ENCODE data around the gene VKORC1.

The VKORC1 gene

DNA sequence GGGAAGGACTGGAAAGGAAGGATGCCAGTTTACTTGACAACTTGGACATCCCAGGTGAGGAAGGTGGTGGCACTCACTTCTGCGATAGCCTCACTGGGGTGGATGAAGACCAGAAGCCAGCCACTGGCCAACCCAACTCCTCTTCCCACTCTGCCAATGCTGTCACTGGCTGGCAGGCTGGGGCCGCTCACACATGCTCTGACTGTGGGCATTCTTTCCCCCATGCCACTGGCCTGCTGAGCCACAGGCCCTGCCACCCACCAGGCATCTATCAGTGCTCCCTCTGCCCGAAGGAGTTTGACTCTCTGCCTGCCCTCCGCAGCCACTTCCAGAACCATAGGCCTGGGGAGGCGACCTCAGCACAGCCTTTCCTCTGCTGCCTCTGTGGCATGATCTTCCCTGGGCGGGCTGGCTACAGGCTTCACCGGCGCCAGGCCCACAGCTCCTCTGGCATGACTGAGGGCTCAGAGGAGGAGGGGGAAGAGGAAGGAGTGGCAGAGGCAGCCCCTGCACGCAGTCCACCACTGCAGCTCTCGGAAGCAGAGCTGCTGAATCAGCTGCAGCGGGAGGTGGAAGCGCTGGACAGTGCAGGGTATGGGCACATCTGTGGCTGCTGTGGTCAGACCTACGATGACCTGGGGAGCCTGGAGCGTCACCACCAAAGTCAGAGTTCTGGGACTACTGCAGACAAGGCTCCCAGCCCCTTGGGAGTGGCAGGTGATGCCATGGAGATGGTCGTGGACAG is 15.8 kb downstream of the VKORC1 start:
- H3K4me3 ChIP-seq (ENCODE audit: low read length), result no peak overlapping the region
- H3K9me3 ChIP-seq (ENCODE audit: control insufficient read depth, low read length), result no peaks in the 10 kb centered on the region
- H3K27me3 ChIP-seq (replicated peaks; ENCODE audit: control insufficient read depth, insufficient read depth, low read length), result no peaks in the 10 kb centered on the region
- no peak overlapping the region for H3K9ac ChIP-seq (ENCODE audit: low read length)
- peaks cover 14% of the 10 kb centered on the region for H3K4me1 ChIP-seq (ENCODE audit: control insufficient read depth, insufficient read depth, low read length)
- DNase-seq (ENCODE audit: low read depth), result no peak
- H3K36me3 ChIP-seq (ENCODE audit: control insufficient read depth, insufficient read depth, low read length, severe bottlenecking), result peaks cover 45% of the 10 kb centered on the region

DNA sequence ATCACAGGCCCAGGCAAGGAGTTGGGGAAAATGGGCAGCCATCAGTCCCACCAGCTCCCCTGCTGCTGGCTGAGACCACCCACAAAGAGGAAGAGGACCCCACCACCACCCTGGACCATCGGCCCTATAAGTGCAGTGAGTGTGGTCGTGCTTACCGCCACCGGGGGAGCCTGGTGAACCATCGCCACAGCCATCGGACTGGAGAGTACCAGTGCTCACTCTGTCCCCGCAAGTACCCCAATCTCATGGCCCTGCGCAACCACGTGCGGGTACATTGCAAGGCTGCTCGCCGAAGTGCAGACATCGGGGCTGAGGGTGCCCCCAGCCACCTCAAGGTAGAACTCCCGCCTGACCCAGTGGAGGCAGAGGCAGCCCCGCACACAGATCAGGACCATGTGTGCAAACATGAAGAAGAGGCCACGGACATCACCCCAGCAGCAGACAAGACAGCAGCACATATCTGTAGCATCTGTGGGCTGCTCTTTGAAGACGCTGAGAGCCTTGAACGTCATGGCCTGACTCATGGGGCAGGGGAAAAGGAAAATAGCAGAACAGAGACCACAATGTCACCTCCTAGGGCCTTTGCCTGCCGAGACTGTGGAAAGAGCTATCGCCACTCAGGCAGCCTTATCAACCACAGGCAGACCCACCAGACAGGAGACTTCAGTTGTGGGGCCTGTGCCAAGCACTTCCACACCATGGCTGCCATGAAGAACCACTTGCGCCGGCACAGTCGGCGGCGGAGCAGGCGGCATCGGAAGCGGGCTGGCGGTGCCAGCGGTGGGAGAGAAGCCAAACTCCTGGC is 16.8 kb downstream of the VKORC1 start:
- Histone ChIP-seq H3K9me3 (ENCODE audit: control insufficient read depth, low read length) (no peaks in the 10 kb centered on the region), H3K4me1 (ENCODE audit: control insufficient read depth, insufficient read depth, low read length) (peaks cover 8% of the 10 kb centered on the region), H3K27me3 (replicated peaks; ENCODE audit: control insufficient read depth, insufficient read depth, low read length) (no peaks in the 10 kb centered on the region), H3K9ac (ENCODE audit: low read length) (no peak overlapping the region), H3K4me3 (ENCODE audit: low read length) (no peak overlapping the region), H3K36me3 (ENCODE audit: control insufficient read depth, insufficient read depth, low read length, severe bottlenecking) (peaks cover 44% of the 10 kb centered on the region)
- DNase-seq (ENCODE audit: low read depth), result no peak

DNA sequence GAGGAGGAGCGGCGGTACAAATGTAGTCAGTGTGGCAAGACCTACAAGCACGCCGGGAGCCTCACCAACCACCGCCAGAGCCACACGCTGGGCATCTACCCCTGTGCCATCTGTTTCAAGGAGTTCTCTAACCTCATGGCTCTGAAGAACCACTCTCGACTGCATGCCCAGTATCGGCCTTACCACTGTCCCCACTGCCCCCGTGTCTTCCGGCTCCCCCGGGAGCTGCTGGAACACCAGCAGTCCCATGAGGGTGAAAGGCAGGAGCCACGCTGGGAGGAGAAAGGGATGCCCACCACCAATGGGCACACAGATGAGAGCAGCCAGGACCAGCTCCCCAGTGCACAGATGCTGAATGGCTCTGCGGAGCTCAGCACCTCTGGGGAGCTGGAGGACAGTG is 17.6 kb downstream of the VKORC1 start:
- no peak overlapping the region for H3K4me3 ChIP-seq (ENCODE audit: low read length)
- DNase-seq (ENCODE audit: low read depth), result no peak
- H3K27me3 ChIP-seq (replicated peaks; ENCODE audit: control insufficient read depth, insufficient read depth, low read length), result no peaks in the 10 kb centered on the region
- peaks cover 7% of the 10 kb centered on the region for H3K4me1 ChIP-seq (ENCODE audit: control insufficient read depth, insufficient read depth, low read length)
- no peaks in the 10 kb centered on the region for H3K9me3 ChIP-seq (ENCODE audit: control insufficient read depth, low read length)
- no peak overlapping the region for H3K9ac ChIP-seq (ENCODE audit: low read length)
- peaks cover 44% of the 10 kb centered on the region for H3K36me3 ChIP-seq (ENCODE audit: control insufficient read depth, insufficient read depth, low read length, severe bottlenecking)

DNA sequence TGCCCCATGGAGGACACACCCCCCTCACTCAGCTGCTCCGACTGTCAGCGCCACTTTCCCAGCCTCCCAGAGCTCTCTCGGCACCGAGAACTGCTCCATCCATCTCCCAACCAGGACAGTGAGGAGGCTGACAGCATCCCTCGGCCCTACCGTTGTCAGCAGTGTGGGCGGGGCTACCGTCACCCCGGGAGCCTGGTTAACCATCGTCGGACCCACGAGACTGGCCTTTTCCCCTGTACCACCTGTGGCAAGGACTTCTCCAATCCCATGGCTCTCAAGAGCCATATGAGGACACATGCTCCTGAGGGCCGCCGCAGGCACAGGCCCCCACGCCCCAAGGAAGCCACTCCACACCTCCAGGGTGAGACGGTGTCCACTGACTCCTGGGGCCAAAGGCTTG is 18.3 kb downstream of the VKORC1 start:
- no peak for DNase-seq (ENCODE audit: low read depth)
- peaks cover 13% of the 10 kb centered on the region for H3K4me1 ChIP-seq (ENCODE audit: control insufficient read depth, insufficient read depth, low read length)
- no peaks in the 10 kb centered on the region for H3K9me3 ChIP-seq (ENCODE audit: control insufficient read depth, low read length)
- no peak overlapping the region for H3K4me3 ChIP-seq (ENCODE audit: low read length)
- peaks cover 44% of the 10 kb centered on the region for H3K36me3 ChIP-seq (ENCODE audit: control insufficient read depth, insufficient read depth, low read length, severe bottlenecking)
- no peak overlapping the region for H3K9ac ChIP-seq (ENCODE audit: low read length)
- no peaks in the 10 kb centered on the region for H3K27me3 ChIP-seq (replicated peaks; ENCODE audit: control insufficient read depth, insufficient read depth, low read length)

DNA sequence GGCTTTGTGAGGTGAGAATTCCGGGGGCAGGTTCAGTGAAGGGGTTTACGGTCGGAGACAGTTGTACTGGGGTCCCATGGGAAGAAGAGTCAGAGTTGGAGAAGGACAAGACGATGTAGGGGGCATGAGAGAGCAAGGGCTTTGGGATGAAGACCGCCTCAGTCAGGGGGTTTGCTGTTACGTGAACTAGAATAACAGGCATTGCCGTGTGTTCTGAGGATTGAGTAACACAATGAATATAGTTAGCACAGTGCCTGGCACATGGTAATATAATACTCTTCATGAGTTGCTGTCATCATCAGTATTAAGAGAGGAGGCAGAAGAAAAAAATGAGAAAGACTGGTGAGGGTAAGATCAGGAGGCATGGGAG is 19.8 kb downstream of the VKORC1 start:
- Histone ChIP-seq H3K4me1 (ENCODE audit: control insufficient read depth, insufficient read depth, low read length) (peaks cover 13% of the 10 kb centered on the region), H3K27me3 (replicated peaks; ENCODE audit: control insufficient read depth, insufficient read depth, low read length) (no peaks in the 10 kb centered on the region), H3K36me3 (ENCODE audit: control insufficient read depth, insufficient read depth, low read length, severe bottlenecking) (peaks cover 34% of the 10 kb centered on the region), H3K9me3 (ENCODE audit: control insufficient read depth, low read length) (no peaks in the 10 kb centered on the region), H3K9ac (ENCODE audit: low read length) (peak overlapping the region; percentile 97), H3K4me3 (ENCODE audit: low read length) (peak overlapping the region; percentile 99)
- peak; percentile 64 for DNase-seq (ENCODE audit: low read depth)

- Histone ChIP-seq H3K9ac (ENCODE audit: low read length) (peak within 1 kb of the TSS; percentile 97), H3K4me3 (ENCODE audit: low read length) (peak within 1 kb of the TSS; percentile 99), H3K36me3 (ENCODE audit: control insufficient read depth, insufficient read depth, low read length, severe bottlenecking) (peaks cover 28% of the 10 kb centered on the region), H3K27me3 (replicated peaks; ENCODE audit: control insufficient read depth, insufficient read depth, low read length) (no peaks in the 10 kb centered on the region), H3K4me1 (ENCODE audit: control insufficient read depth, insufficient read depth, low read length) (peaks cover 13% of the 10 kb centered on the region), H3K9me3 (ENCODE audit: control insufficient read depth, low read length) (no peaks in the 10 kb centered on the region)
- peak; percentile 100 for DNase-seq (ENCODE audit: low read depth)
These were observed 20.4 kb downstream of the VKORC1 start, which contains the start of the genes ZNF646 and ZNF668 for GRCh38 chr16:31073970-31074813. Gene ZNF646 (plus strand): TSS chr16:31074422. CDS start chr16:31076325, 1,903 bp downstream. Gene ZNF668 (minus strand): TSS chr16:31074240. CDS start chr16:31064459, 9,781 bp downstream.

DNA sequence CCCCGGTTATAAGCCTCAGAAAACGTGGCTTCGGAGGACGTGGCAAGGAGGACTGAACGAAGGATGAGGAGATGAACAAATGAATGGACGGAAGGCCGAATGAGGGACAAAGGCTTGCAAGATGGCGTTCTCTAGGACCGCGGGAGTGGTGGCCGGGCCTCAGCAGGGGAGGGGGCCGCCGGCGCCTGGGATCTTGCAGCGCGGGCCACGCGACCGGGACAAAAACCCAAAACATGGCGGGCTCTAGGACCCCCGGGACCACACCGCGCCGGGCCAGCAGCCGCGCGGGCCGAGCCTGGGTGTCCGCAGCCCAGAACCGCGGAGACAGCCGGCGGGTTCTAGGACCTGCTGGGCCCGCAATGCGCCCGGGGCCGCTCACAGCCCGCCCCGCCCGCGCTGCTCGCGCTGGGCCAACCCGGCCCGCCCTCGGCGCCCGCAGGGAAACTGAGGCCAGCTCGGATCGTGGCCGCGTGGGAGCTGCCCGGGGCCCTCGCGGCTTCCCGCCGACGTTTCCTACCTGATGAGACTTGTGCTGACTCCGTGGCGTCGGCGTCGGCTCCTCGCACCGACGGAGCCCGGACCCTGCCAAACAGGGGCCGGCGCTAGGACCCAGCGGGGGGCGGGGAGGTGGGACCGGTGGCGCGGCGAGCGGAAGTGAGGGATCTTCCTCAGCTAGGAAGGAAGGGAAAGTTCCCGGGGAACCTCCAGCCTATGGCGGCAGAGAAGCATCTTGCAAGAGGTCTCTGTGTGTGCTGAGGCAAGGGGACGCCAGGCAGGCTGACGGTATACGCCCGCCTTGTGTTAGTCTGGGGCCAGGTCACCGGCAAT is 21.2 kb downstream of the VKORC1 start:
- Histone ChIP-seq H3K4me1 (ENCODE audit: control insufficient read depth, insufficient read depth, low read length) (peaks cover 13% of the 10 kb centered on the region), H3K9me3 (ENCODE audit: control insufficient read depth, low read length) (no peaks in the 10 kb centered on the region), H3K36me3 (ENCODE audit: control insufficient read depth, insufficient read depth, low read length, severe bottlenecking) (peaks cover 20% of the 10 kb centered on the region), H3K9ac (ENCODE audit: low read length) (peak overlapping the region; percentile 97), H3K27me3 (replicated peaks; ENCODE audit: control insufficient read depth, insufficient read depth, low read length) (no peaks in the 10 kb centered on the region), H3K4me3 (ENCODE audit: low read length) (peak overlapping the region; percentile 99)
- DNase-seq (ENCODE audit: low read depth), result peak; percentile 97

DNA sequence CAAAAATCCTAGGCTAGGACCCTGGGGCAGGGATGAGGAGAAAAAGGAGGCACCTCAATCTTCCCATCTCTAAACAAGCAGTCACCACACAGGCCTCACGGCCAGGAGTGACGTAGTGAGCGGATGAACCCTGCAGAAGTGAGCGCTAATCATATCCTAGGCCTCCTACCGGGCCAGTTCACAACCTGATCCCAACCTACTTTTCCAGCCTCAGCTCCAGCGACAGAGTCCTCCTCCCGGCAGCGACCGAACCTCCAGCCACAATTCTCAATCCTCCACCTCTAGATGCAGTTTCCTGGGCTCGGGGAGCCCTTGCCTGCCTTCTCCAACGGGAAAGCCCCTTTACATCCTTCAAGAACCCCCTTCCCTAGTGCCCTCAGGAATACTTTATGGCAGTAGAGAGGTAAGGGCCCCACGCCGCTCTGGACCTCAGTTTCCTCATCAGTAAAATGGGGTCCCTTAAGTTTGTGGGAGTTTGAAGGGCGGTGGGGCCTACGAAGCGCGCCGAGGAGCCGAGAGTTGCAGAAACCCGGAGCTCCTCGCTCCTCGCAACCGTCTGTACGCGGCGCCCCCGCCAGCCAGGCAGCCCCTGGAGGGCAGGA is 22.0 kb downstream of the VKORC1 start:
- H3K4me1 ChIP-seq (ENCODE audit: control insufficient read depth, insufficient read depth, low read length), result peaks cover 13% of the 10 kb centered on the region
- peak overlapping the region; percentile 97 for H3K9ac ChIP-seq (ENCODE audit: low read length)
- peak; percentile 48 for DNase-seq (ENCODE audit: low read depth)
- peaks cover 13% of the 10 kb centered on the region for H3K36me3 ChIP-seq (ENCODE audit: control insufficient read depth, insufficient read depth, low read length, severe bottlenecking)
- no peaks in the 10 kb centered on the region for H3K27me3 ChIP-seq (replicated peaks; ENCODE audit: control insufficient read depth, insufficient read depth, low read length)
- H3K9me3 ChIP-seq (ENCODE audit: control insufficient read depth, low read length), result no peaks in the 10 kb centered on the region
- peak overlapping the region; percentile 99 for H3K4me3 ChIP-seq (ENCODE audit: low read length)

DNA sequence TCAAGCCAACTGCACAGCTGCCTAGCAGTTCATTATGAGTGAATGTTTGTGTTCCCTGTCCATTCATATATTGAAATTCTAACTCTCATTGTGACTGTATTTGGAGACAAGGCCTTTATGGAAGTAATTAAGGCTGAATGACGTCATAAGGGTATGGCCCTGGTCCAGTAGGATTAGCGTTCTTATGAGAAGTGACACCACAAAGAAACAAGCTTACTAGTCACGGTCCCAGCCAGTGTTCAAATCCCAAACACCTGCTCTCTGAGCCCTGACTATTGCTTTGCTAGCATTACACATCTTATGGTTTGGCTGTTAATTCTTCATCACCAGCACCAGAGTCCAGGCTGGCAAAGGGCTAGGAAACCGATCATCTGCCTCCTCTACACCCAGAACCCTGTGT is 22.7 kb downstream of the VKORC1 start:
- peaks cover 5% of the 10 kb centered on the region for H3K36me3 ChIP-seq (ENCODE audit: control insufficient read depth, insufficient read depth, low read length, severe bottlenecking)
- peak overlapping the region; percentile 99 for H3K4me3 ChIP-seq (ENCODE audit: low read length)
- peak; percentile 77 for DNase-seq (ENCODE audit: low read depth)
- H3K27me3 ChIP-seq (replicated peaks; ENCODE audit: control insufficient read depth, insufficient read depth, low read length), result no peaks in the 10 kb centered on the region
- peak overlapping the region; percentile 97 for H3K9ac ChIP-seq (ENCODE audit: low read length)
- no peaks in the 10 kb centered on the region for H3K9me3 ChIP-seq (ENCODE audit: control insufficient read depth, low read length)
- H3K4me1 ChIP-seq (ENCODE audit: control insufficient read depth, insufficient read depth, low read length), result peaks cover 13% of the 10 kb centered on the region

DNA sequence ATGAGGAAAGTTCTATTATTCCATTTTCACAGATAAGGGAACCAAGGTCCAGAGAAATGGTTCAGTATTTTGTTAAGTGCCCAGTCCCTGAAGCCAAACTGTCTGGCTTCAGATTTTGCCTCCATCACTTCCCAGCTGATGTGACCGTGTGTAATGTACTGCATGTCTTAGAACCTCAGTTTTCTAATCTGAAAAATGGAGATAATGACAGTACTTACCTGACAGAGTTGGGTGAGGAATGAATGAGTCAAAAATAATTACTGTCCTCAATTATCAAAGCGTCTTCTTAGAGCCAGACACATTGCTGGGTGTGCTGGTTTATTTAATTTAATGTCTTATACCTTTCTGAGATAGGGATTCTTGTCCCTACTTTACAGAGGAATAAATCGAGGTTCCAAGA is 27.3 kb downstream of the VKORC1 start:
- Histone ChIP-seq H3K36me3 (ENCODE audit: control insufficient read depth, insufficient read depth, low read length, severe bottlenecking) (peaks cover 11% of the 10 kb centered on the region), H3K4me3 (ENCODE audit: low read length) (no peak overlapping the region), H3K27me3 (replicated peaks; ENCODE audit: control insufficient read depth, insufficient read depth, low read length) (no peaks in the 10 kb centered on the region), H3K4me1 (ENCODE audit: control insufficient read depth, insufficient read depth, low read length) (peaks cover 26% of the 10 kb centered on the region), H3K9me3 (ENCODE audit: control insufficient read depth, low read length) (no peaks in the 10 kb centered on the region), H3K9ac (ENCODE audit: low read length) (no peak overlapping the region)
- DNase-seq (ENCODE audit: low read depth), result no peak

Data from adipocyte (in vitro differentiated cells).